ENCODE measurements around the gene NR2C2. TPM values are rescaled to one million over a fixed set of nuclear protein-coding genes. Genes with fewer than 3 reads are reported as not detected.

Gene NR2C2
- polyA plus RNA-seq, 1 donor: 51.0 TPM

DNA sequence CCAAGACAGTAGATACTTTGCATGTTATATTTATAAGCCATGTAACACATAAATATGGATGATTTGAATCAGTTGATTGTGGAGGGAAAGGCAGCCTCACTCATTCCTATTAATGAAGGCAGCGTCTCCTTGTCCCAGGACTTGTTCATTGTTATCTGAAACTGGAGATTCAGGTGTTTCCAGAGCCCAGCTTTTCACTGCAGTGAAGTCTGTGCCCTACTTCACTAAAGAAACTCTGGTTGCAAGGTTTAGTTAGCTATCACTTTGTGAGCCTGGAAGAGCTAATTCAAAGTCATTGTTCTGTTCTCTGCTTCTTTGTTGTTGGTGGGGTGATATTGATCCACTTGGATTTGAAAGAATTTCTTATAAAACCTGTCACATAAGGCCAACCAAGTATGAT is 9.8 kb downstream of the NR2C2 start:
- H3K4me3 ChIP-seq (ENCODE audit: low read length): no peak overlapping the region
- no peak overlapping the region for H3K27ac ChIP-seq (ENCODE audit: low read length)
- no peaks in the 10 kb centered on the region for H3K27me3 ChIP-seq (ENCODE audit: control insufficient read depth, insufficient read depth, low read length)
- WGBS (ENCODE audit: insufficient coverage, low lambda C conversion rate): no CpG with 5 or more reads among the region's 1 CpG
- no peaks in the 10 kb centered on the region for H3K4me1 ChIP-seq (ENCODE audit: control insufficient read depth, insufficient read depth, low read length)
- no peak for DNase-seq
- H3K36me3 ChIP-seq (ENCODE audit: control insufficient read depth, insufficient read depth, low read length): peaks cover 8% of the 10 kb centered on the region
- H3K9me3 ChIP-seq (ENCODE audit: control insufficient read depth, low read depth, low read length): no peaks in the 10 kb centered on the region

DNA sequence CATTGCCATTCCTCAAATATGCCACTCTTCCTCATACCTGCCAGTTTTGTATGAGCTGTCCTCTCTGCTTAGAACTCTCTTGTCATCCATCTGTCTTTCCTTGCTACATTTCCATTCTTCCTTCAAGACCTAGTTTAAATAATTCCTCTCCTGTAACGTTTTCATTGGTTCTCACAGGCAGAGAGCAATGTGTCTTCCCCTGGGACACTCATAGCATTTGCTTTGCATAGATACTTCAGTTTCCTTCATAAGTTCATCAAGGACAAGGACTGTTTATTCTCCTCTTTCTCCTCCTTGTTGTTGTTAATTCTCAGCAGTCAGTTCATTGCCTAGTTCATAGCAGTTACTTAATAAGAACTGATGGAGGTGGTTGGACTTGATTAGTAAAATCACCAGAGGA is 10.5 kb downstream of the NR2C2 start:
- no peak overlapping the region for H3K4me3 ChIP-seq (ENCODE audit: low read length)
- H3K36me3 ChIP-seq (ENCODE audit: control insufficient read depth, insufficient read depth, low read length): peaks cover 8% of the 10 kb centered on the region
- no peaks in the 10 kb centered on the region for H3K9me3 ChIP-seq (ENCODE audit: control insufficient read depth, low read depth, low read length)
- no peak for DNase-seq
- H3K27me3 ChIP-seq (ENCODE audit: control insufficient read depth, insufficient read depth, low read length): no peaks in the 10 kb centered on the region
- no peaks in the 10 kb centered on the region for H3K4me1 ChIP-seq (ENCODE audit: control insufficient read depth, insufficient read depth, low read length)
- H3K27ac ChIP-seq (ENCODE audit: low read length): no peak overlapping the region
- WGBS (ENCODE audit: insufficient coverage, low lambda C conversion rate): 40% methylated on average over 1 of the region's 1 CpG

DNA sequence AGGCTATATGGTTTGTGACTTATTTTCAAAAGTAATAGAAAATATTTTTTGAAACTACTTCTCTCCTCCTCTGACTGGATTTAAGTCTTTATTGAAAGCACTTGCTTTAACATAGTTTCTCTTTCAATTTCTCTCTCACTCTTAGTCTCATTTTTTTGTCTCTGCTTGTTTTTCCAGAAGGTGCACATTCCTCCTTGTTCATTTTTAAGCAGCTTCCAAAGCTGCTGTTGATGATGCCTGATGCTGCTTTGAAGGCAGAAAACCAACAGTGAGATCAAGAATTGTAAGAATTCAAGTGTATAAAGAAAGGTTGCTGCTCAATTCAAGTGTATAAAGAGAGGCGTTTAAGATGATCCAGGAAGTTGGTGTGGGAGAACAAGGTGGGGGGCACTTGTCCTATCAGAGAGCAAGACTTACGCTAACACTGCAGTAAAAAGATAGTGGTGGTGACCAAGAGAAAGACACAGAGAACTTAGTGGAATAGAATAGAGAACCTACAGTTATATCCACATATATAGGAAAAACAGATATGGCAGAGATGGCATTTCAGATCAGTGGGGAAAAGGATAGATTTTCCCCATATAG is 12.1 kb downstream of the NR2C2 start:
- Histone ChIP-seq H3K27me3 (ENCODE audit: control insufficient read depth, insufficient read depth, low read length) (no peaks in the 10 kb centered on the region), H3K9me3 (ENCODE audit: control insufficient read depth, low read depth, low read length) (no peaks in the 10 kb centered on the region), H3K4me3 (ENCODE audit: low read length) (no peak overlapping the region), H3K27ac (ENCODE audit: low read length) (peak overlapping the region; percentile 0), H3K36me3 (ENCODE audit: control insufficient read depth, insufficient read depth, low read length) (peaks cover 8% of the 10 kb centered on the region), H3K4me1 (ENCODE audit: control insufficient read depth, insufficient read depth, low read length) (no peaks in the 10 kb centered on the region)
- 50% methylated on average over 1 of the region's 2 CpGs for WGBS (ENCODE audit: insufficient coverage, low lambda C conversion rate)
- peak in 1 of 2 donors; percentile 34 for DNase-seq

DNA sequence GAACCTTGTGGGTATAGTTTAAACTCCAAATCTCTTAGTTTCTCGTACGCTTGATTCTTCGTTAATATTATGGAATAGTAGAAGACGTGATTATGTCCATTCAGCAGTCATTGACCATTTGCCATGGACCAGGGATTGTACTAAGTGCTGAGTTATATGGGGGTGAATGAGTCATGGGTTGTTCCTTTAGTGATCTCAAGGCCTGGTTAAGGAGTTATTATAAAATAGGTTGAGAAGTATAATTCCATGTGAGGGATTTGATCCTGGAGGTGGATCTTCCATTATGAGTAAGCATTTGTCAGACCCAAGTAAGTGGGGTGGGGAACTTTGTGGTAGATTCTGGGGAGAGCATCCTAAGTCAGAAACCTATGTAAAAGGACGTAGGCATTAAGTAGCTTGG is 15.4 kb downstream of the NR2C2 start:
- H3K4me1 ChIP-seq (ENCODE audit: control insufficient read depth, insufficient read depth, low read length): no peaks in the 10 kb centered on the region
- no peak for DNase-seq
- no peaks in the 10 kb centered on the region for H3K27me3 ChIP-seq (ENCODE audit: control insufficient read depth, insufficient read depth, low read length)
- peaks cover 12% of the 10 kb centered on the region for H3K36me3 ChIP-seq (ENCODE audit: control insufficient read depth, insufficient read depth, low read length)
- no peak overlapping the region for H3K4me3 ChIP-seq (ENCODE audit: low read length)
- no peaks in the 10 kb centered on the region for H3K9me3 ChIP-seq (ENCODE audit: control insufficient read depth, low read depth, low read length)
- WGBS (ENCODE audit: insufficient coverage, low lambda C conversion rate): 95% methylated on average over 4 of the region's 5 CpGs
- no peak overlapping the region for H3K27ac ChIP-seq (ENCODE audit: low read length)

DNA sequence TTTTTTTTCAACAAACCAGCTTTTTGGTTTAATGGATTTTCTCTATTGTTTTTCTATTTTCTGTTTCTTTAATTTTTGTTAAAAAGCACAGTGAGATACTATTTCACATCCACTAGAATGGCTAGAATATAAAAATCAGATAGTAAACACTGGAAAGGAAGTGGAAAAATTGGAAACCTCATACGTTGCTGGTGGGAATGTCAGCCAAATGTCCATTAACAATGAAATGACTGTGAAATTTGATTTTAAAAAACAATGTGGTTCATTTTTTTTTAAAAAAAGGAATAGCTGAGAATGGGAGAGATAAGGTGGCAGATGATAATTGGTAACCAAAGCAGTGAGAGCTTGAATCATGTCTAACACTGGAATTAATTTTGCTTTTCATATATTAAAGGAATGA is 19.9 kb downstream of the NR2C2 start:
- WGBS (ENCODE audit: insufficient coverage, low lambda C conversion rate): 71% methylated on average over 1 of the region's 1 CpG
- DNase-seq: no peak

DNA sequence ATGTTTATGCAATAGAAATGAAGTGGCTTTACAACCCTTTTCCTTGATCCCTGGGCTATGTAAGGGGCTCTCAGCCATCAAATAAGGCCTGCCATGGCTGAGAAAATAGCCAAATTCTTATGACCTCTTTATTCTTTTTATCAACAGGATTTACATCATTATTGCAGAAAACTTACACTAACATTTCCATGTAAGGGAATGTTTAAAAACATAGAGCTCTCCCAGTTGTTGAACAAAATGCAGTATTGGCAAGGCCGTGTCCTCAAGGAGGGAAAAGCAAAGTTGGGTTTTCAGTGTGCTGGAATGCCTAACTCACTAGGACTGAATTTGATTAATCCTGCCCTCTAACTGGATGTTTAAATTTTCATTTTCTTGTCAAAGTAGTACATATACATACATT is 22.3 kb downstream of the NR2C2 start:
- Histone ChIP-seq H3K9me3 (ENCODE audit: control insufficient read depth, low read depth, low read length) (no peaks in the 10 kb centered on the region), H3K36me3 (ENCODE audit: control insufficient read depth, insufficient read depth, low read length) (peaks cover 18% of the 10 kb centered on the region), H3K27me3 (ENCODE audit: control insufficient read depth, insufficient read depth, low read length) (no peaks in the 10 kb centered on the region), H3K4me3 (ENCODE audit: low read length) (no peak overlapping the region), H3K27ac (ENCODE audit: low read length) (no peak overlapping the region), H3K4me1 (ENCODE audit: control insufficient read depth, insufficient read depth, low read length) (no peaks in the 10 kb centered on the region)
- WGBS (ENCODE audit: insufficient coverage, low lambda C conversion rate): no CpG with 5 or more reads among the region's 1 CpG
- no peak for DNase-seq

More for the DNA sequence above, 19.9 kb downstream of the NR2C2 start:
- no peak overlapping the region for H3K4me3 ChIP-seq (ENCODE audit: low read length)
- H3K27ac ChIP-seq (ENCODE audit: low read length): no peak overlapping the region
- no peaks in the 10 kb centered on the region for H3K27me3 ChIP-seq (ENCODE audit: control insufficient read depth, insufficient read depth, low read length)
- no peaks in the 10 kb centered on the region for H3K9me3 ChIP-seq (ENCODE audit: control insufficient read depth, low read depth, low read length)
- H3K36me3 ChIP-seq (ENCODE audit: control insufficient read depth, insufficient read depth, low read length): peaks cover 11% of the 10 kb centered on the region
- no peaks in the 10 kb centered on the region for H3K4me1 ChIP-seq (ENCODE audit: control insufficient read depth, insufficient read depth, low read length)

DNA sequence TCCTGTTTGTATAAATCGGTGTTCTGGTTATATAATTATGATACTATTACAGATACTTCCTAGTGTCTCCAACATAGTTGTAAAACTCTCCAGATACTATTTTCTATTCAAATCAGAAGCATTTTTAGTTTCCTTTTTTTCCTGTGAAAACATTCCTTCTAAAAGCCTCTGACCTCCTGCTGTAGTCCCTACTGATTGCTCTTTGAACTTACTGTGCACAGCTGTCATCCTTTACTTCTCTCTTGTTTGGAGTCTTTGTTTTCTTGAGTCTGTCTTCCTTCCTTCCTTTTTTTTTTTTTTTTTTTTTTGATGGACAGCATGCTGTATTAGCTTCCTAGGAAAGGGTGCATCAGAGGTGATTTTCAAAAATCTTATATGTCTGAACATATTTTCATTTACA is 28.9 kb downstream of the NR2C2 start:
- no peak overlapping the region for H3K27ac ChIP-seq (ENCODE audit: low read length)

DNA sequence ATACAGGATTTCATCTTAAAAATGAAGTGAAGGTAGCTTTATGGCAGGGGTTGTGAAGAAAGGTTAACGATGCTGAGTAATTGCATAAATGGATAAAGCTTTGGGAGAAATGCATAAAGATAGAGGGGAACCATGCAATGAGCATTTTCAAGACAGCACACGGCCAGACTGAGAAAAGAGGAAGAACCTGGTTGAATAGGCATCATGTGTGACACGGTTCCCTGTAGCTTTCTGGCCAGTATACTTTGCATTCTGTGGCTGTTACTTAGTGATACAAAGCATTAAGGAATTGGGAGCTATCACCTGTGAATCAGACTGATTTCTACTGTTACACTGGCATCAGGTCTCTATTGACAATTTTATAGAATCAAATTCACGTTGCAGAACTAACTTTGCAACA is 33.3 kb downstream of the NR2C2 start:
- Histone ChIP-seq H3K27me3 (ENCODE audit: control insufficient read depth, insufficient read depth, low read length) (no peaks in the 10 kb centered on the region), H3K27ac (ENCODE audit: low read length) (no peak overlapping the region)
- 100% methylated on average over 1 of the region's 4 CpGs for WGBS (ENCODE audit: insufficient coverage, low lambda C conversion rate)

More for the DNA sequence above, 28.9 kb downstream of the NR2C2 start:
- Histone ChIP-seq H3K4me1 (ENCODE audit: control insufficient read depth, insufficient read depth, low read length) (peaks cover 2% of the 10 kb centered on the region), H3K9me3 (ENCODE audit: control insufficient read depth, low read depth, low read length) (no peaks in the 10 kb centered on the region), H3K4me3 (ENCODE audit: low read length) (no peak overlapping the region), H3K36me3 (ENCODE audit: control insufficient read depth, insufficient read depth, low read length) (peaks cover 15% of the 10 kb centered on the region), H3K27me3 (ENCODE audit: control insufficient read depth, insufficient read depth, low read length) (no peaks in the 10 kb centered on the region)
- no CpG with 5 or more reads among the region's 1 CpG for WGBS (ENCODE audit: insufficient coverage, low lambda C conversion rate)
- DNase-seq: no peak

DNA sequence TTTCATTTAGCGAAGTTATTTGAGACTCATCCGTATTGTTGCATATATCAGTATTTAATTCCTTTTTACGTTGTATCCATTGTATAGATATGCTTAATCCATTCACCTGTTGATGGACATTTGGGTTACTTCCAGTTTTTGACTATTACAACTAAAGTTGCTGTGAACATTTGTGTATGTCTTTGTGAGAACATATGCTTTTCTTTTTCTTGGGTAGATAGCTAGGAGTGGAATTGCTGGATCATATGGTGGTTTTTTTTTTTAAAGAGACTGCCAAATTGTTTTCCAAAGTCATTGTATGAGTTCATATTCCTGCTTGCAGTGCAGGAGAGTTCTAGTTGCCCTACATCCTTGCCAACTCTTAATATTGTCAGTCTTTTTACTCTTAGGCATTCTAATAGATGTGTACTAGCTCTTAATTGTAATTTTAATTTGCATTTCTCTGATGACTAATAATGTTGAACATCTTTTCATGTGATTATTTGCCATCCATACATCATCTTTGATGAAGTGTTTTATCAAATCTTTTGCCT is 37.3 kb downstream of the NR2C2 start:
- 100% methylated on average over 3 of the region's 3 CpGs for whole genome bisulfite sequencing (ENCODE audit: insufficient coverage, low lambda C conversion rate)
- DNase-seq: no peak
- Histone ChIP-seq H3K36me3 (ENCODE audit: control insufficient read depth, insufficient read depth, low read length) (no peaks in the 10 kb centered on the region), H3K4me3 (ENCODE audit: low read length) (no peak overlapping the region), H3K27ac (ENCODE audit: low read length) (no peak overlapping the region), H3K9me3 (ENCODE audit: control insufficient read depth, low read depth, low read length) (no peaks in the 10 kb centered on the region), H3K4me1 (ENCODE audit: control insufficient read depth, insufficient read depth, low read length) (no peaks in the 10 kb centered on the region), H3K27me3 (ENCODE audit: control insufficient read depth, insufficient read depth, low read length) (no peaks in the 10 kb centered on the region)

More for the DNA sequence above, 33.3 kb downstream of the NR2C2 start:
- H3K4me1 ChIP-seq (ENCODE audit: control insufficient read depth, insufficient read depth, low read length): peaks cover 2% of the 10 kb centered on the region
- DNase-seq: no peak
- H3K36me3 ChIP-seq (ENCODE audit: control insufficient read depth, insufficient read depth, low read length): peaks cover 5% of the 10 kb centered on the region
- H3K4me3 ChIP-seq (ENCODE audit: low read length): no peak overlapping the region
- H3K9me3 ChIP-seq (ENCODE audit: control insufficient read depth, low read depth, low read length): no peaks in the 10 kb centered on the region

DNA sequence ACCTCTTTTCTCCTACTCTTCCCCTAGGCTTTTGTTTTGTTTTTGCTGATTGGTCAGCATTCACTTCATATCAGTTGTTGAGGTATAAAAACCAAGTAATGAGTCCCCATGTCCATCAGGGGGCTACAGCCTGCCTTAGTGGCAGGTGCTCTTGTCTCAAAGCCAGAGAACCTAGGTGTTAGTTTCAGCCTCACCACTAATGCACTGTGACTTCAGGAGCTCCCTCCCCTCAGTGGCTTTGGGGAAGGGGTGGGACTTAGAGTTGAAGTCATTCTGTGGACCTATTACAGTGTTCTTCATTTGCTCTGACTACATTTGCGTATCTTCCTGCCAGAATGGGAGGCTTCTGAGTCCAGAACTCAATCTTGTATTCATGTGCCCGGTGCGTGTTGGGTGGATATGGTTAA is 41.6 kb downstream of the NR2C2 start:
- 94% methylated on average over 3 of the region's 3 CpGs for WGBS (ENCODE audit: insufficient coverage, low lambda C conversion rate)
- no peak overlapping the region for H3K4me3 ChIP-seq (ENCODE audit: low read length)
- H3K9me3 ChIP-seq (ENCODE audit: control insufficient read depth, low read depth, low read length): no peaks in the 10 kb centered on the region
- DNase-seq: no peak
- H3K36me3 ChIP-seq (ENCODE audit: control insufficient read depth, insufficient read depth, low read length): no peaks in the 10 kb centered on the region
- no peak overlapping the region for H3K27ac ChIP-seq (ENCODE audit: low read length)
- no peaks in the 10 kb centered on the region for H3K27me3 ChIP-seq (ENCODE audit: control insufficient read depth, insufficient read depth, low read length)
- no peaks in the 10 kb centered on the region for H3K4me1 ChIP-seq (ENCODE audit: control insufficient read depth, insufficient read depth, low read length)

Measured in large intestine (tissue), 3 donors.